GM19438 (cell line): ENCODE measurements around the gene TFIP11.

Experiments
- ATAC-seq: cut with Tn5 transposase; IDR thresholded peaks from one replicate; pipeline ENCODE4 v1.9.1; 2021; ENCODE audit warnings: low read depth; ENCODE audit not compliant: unreplicated experiment

The TFIP11 gene

GRCh38 chr22:26512149-26512793 is at the start of gene TFIP11:
TSS of gene TFIP11 (minus strand) at chr22:26512473. CDS start at chr22:26510272, 2,201 bp downstream.
- peak; percentile 96 for ATAC-seq

DNA sequence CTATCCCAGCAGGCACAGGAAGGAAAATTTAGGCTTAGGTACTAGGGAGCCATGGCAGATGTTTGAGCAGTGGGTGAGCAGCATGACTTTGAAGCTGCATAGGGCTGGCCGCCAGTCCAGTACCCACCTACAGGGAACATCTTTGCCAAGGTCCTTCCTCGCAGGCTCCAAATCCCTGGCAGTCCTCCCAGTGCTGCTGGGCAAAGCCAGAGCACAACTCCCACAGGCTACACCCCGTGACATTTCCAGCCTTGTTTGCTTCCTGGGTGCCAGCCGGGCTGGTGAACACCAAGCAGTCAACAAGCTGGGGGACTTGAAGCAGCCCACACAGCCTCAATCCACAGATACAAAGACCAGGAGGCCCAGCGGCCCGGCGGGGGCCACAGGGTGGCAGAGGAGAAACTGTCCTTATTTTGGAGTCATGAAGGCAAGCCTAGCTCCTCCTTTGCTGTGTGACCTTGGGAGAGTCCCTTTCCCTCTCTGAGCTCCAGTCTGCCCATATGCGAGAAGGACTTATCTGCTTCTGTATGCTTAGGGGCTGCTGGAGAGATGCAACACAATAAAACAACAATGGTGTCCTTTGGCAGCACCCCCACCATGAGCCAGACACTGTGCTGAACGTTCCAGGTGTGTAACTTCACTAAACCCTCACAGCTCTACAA is 49.6 kb upstream of the TFIP11 start:
- no peak for ATAC-seq

- no peak for ATAC-seq
Measured at GRCh38 chr22:26559961-26560575, 47.8 kb upstream of the TFIP11 start.

GRCh38 chr22:26558248-26558895 is 46.1 kb upstream of the TFIP11 start:
- ATAC-seq, result no peak

GRCh38 chr22:26556904-26557303 is 44.6 kb upstream of the TFIP11 start:
- no peak for ATAC-seq

- no peak for ATAC-seq
Measured at GRCh38 chr22:26555478-26555877, 43.2 kb upstream of the TFIP11 start.

- ATAC-seq, result no peak
Measured at GRCh38 chr22:26554956-26555355, 42.7 kb upstream of the TFIP11 start.

- no peak for ATAC-seq
Measured at GRCh38 chr22:26553056-26553752, 40.9 kb upstream of the TFIP11 start.

DNA sequence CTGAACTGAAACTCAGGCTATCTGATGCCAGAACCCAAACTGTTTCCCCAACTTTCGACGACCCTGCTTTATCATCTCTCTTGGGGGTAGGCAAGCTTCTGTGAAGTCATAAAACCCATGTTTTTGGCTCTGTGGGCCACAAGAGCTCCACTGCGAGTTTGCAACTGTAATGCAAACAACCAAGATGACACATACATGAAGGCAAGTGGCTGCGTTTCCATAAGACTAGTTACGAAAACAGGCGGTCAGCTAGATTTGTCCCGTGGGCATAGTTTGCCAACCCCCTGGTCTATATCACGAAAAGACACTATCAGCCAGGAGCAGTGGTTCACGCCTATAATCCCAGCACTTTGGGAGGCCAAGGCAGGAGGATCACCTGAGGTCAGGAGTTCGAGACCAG is 40.2 kb upstream of the TFIP11 start:
- no peak for ATAC-seq

- ATAC-seq, result no peak
Measured at GRCh38 chr22:26551568-26551967, 39.3 kb upstream of the TFIP11 start.

DNA sequence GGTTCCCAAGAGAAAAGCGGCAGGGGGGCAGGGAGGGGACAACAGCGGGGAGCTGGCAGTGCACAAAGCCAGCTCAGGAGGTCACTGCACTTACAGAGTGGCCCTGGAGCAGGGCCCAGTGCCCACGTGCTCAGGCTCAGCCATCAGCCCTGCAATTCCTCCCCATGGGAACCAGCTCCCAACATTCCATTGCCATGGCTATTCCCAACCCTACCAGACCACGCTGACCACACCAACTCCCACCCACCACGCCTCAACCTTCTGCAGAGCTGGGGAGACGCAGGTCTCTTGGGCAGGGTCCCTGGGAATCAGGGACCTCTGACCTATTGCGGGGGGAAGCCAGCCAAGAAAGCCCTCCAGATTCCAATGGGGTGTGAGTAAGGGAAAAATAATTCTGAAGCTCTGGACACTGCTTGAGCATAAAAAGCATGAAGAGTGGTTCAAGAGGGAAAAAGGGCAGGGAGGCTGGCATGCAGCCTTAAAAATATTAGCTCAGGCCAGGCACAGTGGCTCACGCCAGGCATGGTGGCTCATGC is 38.3 kb upstream of the TFIP11 start:
- ATAC-seq, result no peak

DNA sequence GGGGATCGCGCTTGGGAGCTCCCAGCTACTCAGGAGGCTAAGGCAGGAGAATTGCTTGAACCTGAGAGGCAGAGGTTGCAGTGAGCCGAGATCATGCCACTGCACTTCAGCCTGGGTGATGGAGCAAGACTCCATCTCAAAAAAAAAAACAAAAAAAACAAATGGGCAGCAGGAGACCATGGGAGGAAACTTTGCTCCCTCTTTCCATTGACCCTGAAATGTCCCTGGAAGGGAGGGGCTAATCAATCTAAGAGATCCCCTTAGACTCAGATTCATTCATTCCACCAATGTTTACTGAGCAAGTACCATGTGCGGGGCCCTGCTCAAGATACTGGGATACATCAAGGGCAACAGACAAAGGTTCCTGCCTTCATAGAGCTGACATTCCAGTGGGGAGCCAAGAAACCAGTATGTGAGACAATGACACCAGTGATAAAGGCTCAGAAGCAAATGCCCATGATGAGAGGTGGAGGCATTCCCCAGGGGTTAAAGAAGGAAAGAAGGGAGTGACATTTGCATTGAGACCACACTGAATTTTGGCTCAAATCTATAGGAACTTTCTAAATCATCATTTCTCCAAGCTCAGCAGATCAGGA is 37.7 kb upstream of the TFIP11 start:
- ATAC-seq, result no peak

DNA sequence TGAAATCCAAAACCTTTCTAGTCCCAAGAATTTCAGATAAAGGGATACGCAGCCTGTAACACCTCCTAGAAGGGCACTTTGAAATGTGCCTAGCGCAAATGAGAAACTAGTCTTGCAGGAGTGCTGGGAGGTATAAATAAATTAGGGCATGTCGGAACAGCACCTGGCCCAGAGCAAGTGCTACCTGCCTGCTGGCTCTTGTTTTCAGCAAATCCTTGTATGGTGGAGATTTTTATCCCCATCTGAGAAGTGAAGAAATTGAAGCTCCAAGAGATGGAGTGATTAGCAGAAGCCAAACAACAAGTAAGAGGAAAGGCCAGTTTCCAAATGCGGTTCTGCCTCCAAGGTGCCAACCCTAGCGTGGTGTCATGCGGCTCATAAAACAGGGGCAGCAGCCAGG is 36.7 kb upstream of the TFIP11 start:
- no peak for ATAC-seq

DNA sequence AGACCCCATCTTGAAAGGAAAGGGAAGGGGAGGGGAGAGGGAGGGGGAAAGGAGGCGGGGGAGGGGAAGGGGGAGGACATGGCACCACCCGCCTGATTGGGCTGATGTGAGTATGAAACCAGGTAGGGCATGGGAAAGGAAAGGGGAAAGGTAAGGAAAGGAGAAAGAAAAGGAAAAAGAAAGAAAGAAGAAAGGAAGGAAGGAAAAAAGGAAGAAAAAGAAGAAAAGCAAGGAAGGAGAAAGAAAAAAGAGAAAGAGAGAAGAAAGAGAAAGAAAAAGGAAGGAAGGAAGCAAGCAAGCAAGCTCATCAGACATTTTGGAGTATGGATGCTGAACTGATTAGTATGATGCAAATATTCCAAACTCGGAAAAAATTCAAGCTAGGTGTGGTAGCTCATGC is 36.0 kb upstream of the TFIP11 start:
- ATAC-seq, result no peak

DNA sequence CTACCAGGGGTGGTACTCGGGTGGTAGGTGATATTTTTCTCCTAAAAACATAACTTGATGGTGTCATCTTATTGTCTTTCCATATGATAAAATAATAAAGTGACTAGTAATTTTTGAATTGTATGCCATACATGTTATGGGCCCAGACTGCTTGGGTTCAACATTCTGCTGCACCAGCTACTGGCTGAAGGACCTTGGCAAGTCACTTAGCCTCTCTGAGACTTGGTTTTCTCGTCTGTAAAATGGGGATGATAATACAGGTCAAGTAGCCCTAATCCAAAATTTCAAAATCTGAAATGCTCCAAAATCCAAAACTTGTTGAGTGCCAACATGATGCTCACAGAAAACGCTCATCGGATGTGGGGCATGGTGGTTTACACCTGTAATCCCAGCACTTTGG is 35.6 kb upstream of the TFIP11 start:
- ATAC-seq, result no peak

DNA sequence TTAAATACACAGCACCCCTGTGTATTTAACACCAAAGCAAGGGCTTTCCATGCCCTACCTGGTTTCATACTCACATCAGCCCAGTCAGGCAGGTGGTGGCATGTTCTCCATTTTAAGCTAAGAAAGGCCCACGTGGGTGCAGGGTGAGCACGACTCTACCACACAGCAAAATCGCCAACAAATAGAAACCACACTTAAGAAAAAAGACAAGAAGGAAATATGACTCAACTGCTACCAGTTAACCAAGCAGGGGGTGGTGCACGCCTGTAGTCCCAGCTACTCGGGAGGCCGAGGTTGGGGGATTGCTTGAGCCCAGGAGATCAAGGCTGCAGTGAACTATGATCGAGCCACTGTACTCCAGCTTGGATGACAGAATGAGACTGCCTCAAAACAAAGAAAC is 35.2 kb upstream of the TFIP11 start:
- ATAC-seq, result no peak

DNA sequence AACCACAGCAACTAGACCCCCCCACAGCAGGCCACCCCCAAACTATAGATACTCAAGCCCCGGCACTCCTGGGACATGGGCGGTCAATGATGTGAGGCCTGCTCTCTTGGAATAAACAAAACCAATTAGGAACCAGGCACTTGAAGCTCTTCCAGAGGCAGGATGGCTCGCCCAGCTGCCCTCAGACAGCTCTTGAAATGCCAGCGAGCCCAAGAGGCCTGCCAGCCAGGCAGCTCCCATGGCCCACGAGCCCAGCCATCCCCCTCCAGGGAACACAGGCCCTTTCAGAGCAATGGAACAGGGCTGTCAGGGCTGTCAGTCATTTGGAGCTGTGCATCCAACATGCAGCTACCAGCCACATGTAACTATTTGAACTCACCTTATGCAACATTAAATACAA is 34.0 kb upstream of the TFIP11 start:
- no peak for ATAC-seq

DNA sequence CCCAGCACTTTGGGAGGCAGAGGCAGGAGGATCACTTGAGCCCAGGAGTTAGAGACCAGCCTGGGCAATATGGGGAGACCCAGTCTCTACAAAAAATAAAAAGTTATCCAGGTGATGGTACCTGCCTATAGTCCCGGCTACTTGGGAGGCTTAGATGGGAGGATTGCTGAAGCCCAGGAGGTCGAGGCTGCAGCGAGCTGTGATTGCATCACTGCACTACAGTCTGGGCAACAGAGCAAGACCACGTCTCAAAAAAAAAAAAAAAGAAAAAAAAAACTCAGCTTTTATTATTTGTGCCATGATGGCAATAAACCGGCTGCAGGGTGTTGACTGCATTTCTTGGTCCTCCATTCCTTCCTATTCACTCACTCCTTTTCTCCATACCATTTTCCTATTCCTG is 33.6 kb upstream of the TFIP11 start:
- ATAC-seq, result no peak

DNA sequence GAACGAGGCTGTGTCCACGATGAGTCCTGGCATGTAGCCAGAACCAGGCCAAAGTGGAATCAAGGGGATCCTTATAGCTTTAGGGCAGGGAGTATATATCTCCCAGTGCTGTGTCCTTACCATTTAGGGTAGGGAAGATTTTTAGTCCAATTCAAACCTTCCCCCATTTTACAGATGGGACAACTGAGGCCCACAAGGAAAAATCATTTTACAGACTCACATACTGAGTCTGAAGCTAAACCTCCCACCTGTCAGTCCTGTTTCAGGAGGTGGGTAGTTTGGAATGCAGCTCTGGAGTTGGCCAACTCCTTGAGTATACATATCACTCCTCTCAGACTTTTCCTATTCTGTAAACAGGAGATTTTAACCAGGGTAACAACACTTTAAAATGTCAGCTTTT is 33.1 kb upstream of the TFIP11 start:
- no peak for ATAC-seq

DNA sequence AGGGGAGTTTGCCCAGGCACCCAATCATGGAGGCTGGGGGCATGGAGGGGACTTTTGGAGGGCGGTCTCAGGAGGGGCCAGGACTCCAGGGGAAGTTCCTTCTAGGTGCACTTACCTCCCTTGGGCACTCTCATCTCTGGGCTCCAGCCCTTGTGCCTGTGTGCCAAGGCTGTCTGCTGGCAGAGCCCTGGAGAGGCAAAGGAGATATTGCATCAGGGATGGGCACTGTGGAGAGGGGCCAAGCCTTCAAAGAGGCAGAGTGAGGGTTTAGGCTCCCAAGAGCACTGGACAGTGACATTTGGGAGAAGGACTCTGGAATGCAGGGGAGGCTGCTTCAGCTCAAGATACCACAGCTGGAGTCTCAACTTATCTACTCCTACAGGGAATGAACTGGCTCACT is 32.2 kb upstream of the TFIP11 start:
- ATAC-seq, result no peak
